ENCODE data around the gene DENND5A. TPM values are rescaled to one million over a fixed set of nuclear protein-coding genes. Genes with fewer than 3 reads are reported as not detected.
"Not testable (repeated sequence)": the region's sequence is repeated elsewhere in the genome, so short reads cannot be mapped to it uniquely, and the experiment has no call there.

Gene DENND5A
- total RNA-seq, 1 experiment from 2014 or later, result 67.5 TPM

GRCh38 chr11:9097186-9097943 lies 167.8 kb downstream of the DENND5A start:
- DNase-seq (ENCODE audit: low read depth), result not testable (repeated sequence)

GRCh38 chr11:9096427-9096826 lies 168.7 kb downstream of the DENND5A start:
- no peak for DNase-seq (ENCODE audit: low read depth)

GRCh38 chr11:9095421-9095820 lies 169.7 kb downstream of the DENND5A start:
- DNase-seq (ENCODE audit: low read depth), result no peak

GRCh38 chr11:9094420-9094819 lies 170.7 kb downstream of the DENND5A start:
- DNase-seq (ENCODE audit: low read depth), result no peak

- no peak for DNase-seq (ENCODE audit: low read depth)
Observed at GRCh38 chr11:9092853-9093778, 172.0 kb downstream of the DENND5A start.

- DNase-seq (ENCODE audit: low read depth), result no peak
Observed at GRCh38 chr11:9092072-9092471, 173.1 kb downstream of the DENND5A start.

GRCh38 chr11:9091044-9091922 lies 173.9 kb downstream of the DENND5A start, which contains the start of gene SCUBE2:
TSS of gene SCUBE2 (minus strand) at chr11:9091599. CDS start at chr11:9091528, 71 bp downstream.
- DNase-seq (ENCODE audit: low read depth), result peak; percentile 13

- no peak for DNase-seq (ENCODE audit: low read depth)
Observed at GRCh38 chr11:9090488-9091043, 174.6 kb downstream of the DENND5A start.

GRCh38 chr11:9089636-9090035 lies 175.5 kb downstream of the DENND5A start:
- DNase-seq (ENCODE audit: low read depth), result no peak

GRCh38 chr11:9089061-9089460 lies 176.1 kb downstream of the DENND5A start:
- DNase-seq (ENCODE audit: low read depth), result no peak

Other genes with a start within 250 kb of the DENND5A start
- gene SCUBE2, start 173.8 kb downstream of the DENND5A start, total RNA-seq (2014; rRNA removed; shearing (Covaris generic)), result 0.18 and 0.51 TPM in 2 replicates
- 28.2 and 31.7 TPM in 2 replicates for gene TMEM41B, start 49.2 kb upstream of the DENND5A start, total RNA-seq (2014; rRNA removed; shearing (Covaris generic))
- gene IPO7, start 119.3 kb upstream of the DENND5A start, total RNA-seq (2014; rRNA removed; shearing (Covaris generic)), result 69.4 and 72.7 TPM in 2 replicates
- 14.1 and 27.0 TPM in 2 replicates for gene ZNF143, start 195.7 kb upstream of the DENND5A start, total RNA-seq (2014; rRNA removed; shearing (Covaris generic))